OCI-LY7 (cell line): ENCODE measurements around the gene CHST6. TPM values are rescaled to one million over a fixed set of nuclear protein-coding genes. Genes with fewer than 3 reads are reported as not detected.

Experiments used
- BruUV-seq: library from RNA; stranded (reverse); fragments of 400-500 nt; replicated peaks from 2 replicates; lab custom pipeline; 2021; lab: Mats Ljungman, UMichigan
- CTCF ChIA-PET: fragments of 300-600 bp; sonication (Branson Sonifier 250); formaldehyde crosslinking; loops from one replicate; lab custom pipeline; 2022; ENCODE audit warnings: antibody characterized with exemption; ENCODE audit not compliant: unreplicated experiment; lab: Charles Lee
- POLR2A ChIA-PET: fragments of 300-600 bp; sonication (Branson Sonifier 250); formaldehyde crosslinking; loops from one replicate; lab custom pipeline; 2022; ENCODE audit warnings: antibody characterized with exemption; lab: Charles Lee
- DNase-seq: peaks from one replicate; pipeline ENCODE4 v3.0.0-alpha.2; 2015; ENCODE audit warnings: low spot score
- H2AFZ ChIP-seq: fragments of 200-600 bp; sonication (generic), shearing (Covaris generic); 2 replicates; pipeline ENCODE4 v1.6.1; 2014; ENCODE audit warnings: mild to moderate bottlenecking, antibody characterized with exemption, low read length, moderate library complexity
- H3K27ac ChIP-seq: fragments of 200-600 bp; sonication (generic); 2 replicates; pipeline ENCODE4 v1.5.1; 2014; ENCODE audit warnings: mixed run types, low read depth, mild to moderate bottlenecking, moderate library complexity, low read length, inconsistent platforms; ENCODE audit not compliant: poor library complexity, severe bottlenecking
- H3K36me3 ChIP-seq: fragments of 200-600 bp; sonication (generic); 2 replicates; pipeline ENCODE4 v1.6.1; 2014; ENCODE audit warnings: mild to moderate bottlenecking, antibody characterized with exemption, low read length, moderate library complexity, mixed read lengths; ENCODE audit not compliant: insufficient read depth
- H3K4me1 ChIP-seq: fragments of 200-600 bp; sonication (generic); 2 replicates; pipeline ENCODE4 v1.5.1; 2014; ENCODE audit warnings: mild to moderate bottlenecking, low read length; ENCODE audit not compliant: insufficient read depth, poor library complexity, severe bottlenecking
- H3K4me2 ChIP-seq: fragments of 200-600 bp; sonication (generic); 2 replicates; pipeline ENCODE4 v1.6.1; 2014; ENCODE audit warnings: mild to moderate bottlenecking, low read length
- H3K4me3 ChIP-seq: fragments of 200-600 bp; sonication (generic); 2 replicates; pipeline ENCODE4 v1.5.1; 2014; ENCODE audit warnings: mild to moderate bottlenecking, low read depth, low read length; ENCODE audit not compliant: poor library complexity, severe bottlenecking
- H3K79me2 ChIP-seq: fragments of 200-600 bp; sonication (generic); 2 replicates; pipeline ENCODE4 v1.6.1; 2016; ENCODE audit warnings: low read depth, mild to moderate bottlenecking, low read length, moderate library complexity, mixed read lengths; ENCODE audit not compliant: insufficient read depth
- H3K9me2 ChIP-seq: fragments of 200-600 bp; sonication (generic); 2 replicates; pipeline ENCODE4 v1.6.1; 2016; ENCODE audit warnings: mild to moderate bottlenecking, low read length, mixed read lengths; ENCODE audit not compliant: insufficient read depth
- H3K9me3 ChIP-seq: fragments of 200-600 bp; sonication (generic); 2 replicates; pipeline ENCODE4 v1.6.1; 2014; ENCODE audit warnings: mild to moderate bottlenecking, mixed run types, low read length, mixed read lengths
- H4K20me1 ChIP-seq: fragments of 200-600 bp; sonication (generic); 2 replicates; pipeline ENCODE4 v1.6.1; 2014; ENCODE audit warnings: mild to moderate bottlenecking, antibody characterized with exemption, low read length, moderate library complexity, mixed read lengths; ENCODE audit not compliant: insufficient read depth
- CTCF ChIP-seq: fragments of 200-600 bp; sonication (generic); conservative IDR thresholded peaks from 2 replicates; pipeline ENCODE4 v1.5.1; 2014; ENCODE audit warnings: mild to moderate bottlenecking, antibody characterized with exemption, low read length, moderate library complexity, mixed read lengths
- EZH2phosphoT487 ChIP-seq: fragments of 200-600 bp; sonication (generic); IDR thresholded peaks from 2 replicates; pipeline ENCODE4 v1.6.1; 2018; ENCODE audit warnings: low read depth, borderline replicate concordance, mild to moderate bottlenecking, mixed run types, antibody characterized with exemption, low read length, moderate library complexity, mixed read lengths
- intact Hi-C: fragments of 100-400 bp; cut with micrococcal nuclease; formaldehyde crosslinking; loops from one replicate; pipeline ENCODE4 v1.10.0; 2022; ENCODE audit not compliant: unreplicated experiment
- total RNA-seq, 2 experiments: library from RNA; depleted of rRNA in 1 of 2; stranded (reverse); fragments of >200 nt in 1 of 2; shearing (Covaris generic) in 1 of 2; gene quantifications; 2 replicates each; pipeline ENCODE4 v1.2.3, GENCODE V29; 2014 to 2022

The CHST6 gene
- total RNA-seq, 2 experiments from 2014 or later, result 0.06 TPM; not detected in 1

- Histone ChIP-seq H3K4me2 (peak overlapping the region; percentile 93), H3K79me2 (peaks cover 26% of the 10 kb centered on the region), H3K9me2 (no peaks in the 10 kb centered on the region), H3K36me3 (peaks cover 6% of the 10 kb centered on the region), H2AFZ (peak overlapping the region; percentile 100), H3K27ac (no peak overlapping the region), H4K20me1 (no peaks in the 10 kb centered on the region), H3K9me3 (no peaks in the 10 kb centered on the region), H3K4me1 (peaks cover 20% of the 10 kb centered on the region), H3K4me3 (peak overlapping the region; percentile 78)
- TSS peak; percentile 94 for BruUV-seq
- no peak for DNase-seq
- TF ChIP-seq EZH2phosphoT487 (no peak), CTCF (no peak)
- ChIA-PET POLR2A (interaction anchor here (0.6 to 2.1 kb wide), 14 partner anchors 8 to 562 kb away, joined by 3 to 8 read pairs (median 4); no protein-coding TSS in a partner anchor), CTCF (interaction anchor here (0.5 kb wide), 1 partner anchor 428 kb away, joined by 3 read pairs; no protein-coding TSS in a partner anchor)
- intact Hi-C loops, result loop anchor here (1.0 to 5.0 kb wide), 3 partner anchors 30 to 1758 kb away; partner anchors contain the start of genes GABARAPL2, MON1B and TMEM170A
Measured at GRCh38 chr16:75433732-75434413, 61.4 kb downstream of the CHST6 start.

- peak within 1 kb of the TSS; percentile 78 for H3K4me3 ChIP-seq
- no peaks in the 10 kb centered on the region for H3K9me2 ChIP-seq
- H3K79me2 ChIP-seq, result peaks cover 33% of the 10 kb centered on the region
- DNase-seq, result peak; percentile 97
- peaks cover 6% of the 10 kb centered on the region for H3K36me3 ChIP-seq
- ChIA-PET POLR2A (interaction anchor here (0.6 to 2.1 kb wide), 14 partner anchors 9 to 561 kb away, joined by 3 to 8 read pairs (median 4); no protein-coding TSS in a partner anchor), CTCF (interaction anchor here (0.5 kb wide), 1 partner anchor 429 kb away, joined by 3 read pairs; no protein-coding TSS in a partner anchor)
- TF ChIP-seq EZH2phosphoT487 (no peak), CTCF (no peak)
- BruUV-seq, result no TSS peak
- H3K27ac ChIP-seq, result no peak within 1 kb of the TSS
- H3K4me1 ChIP-seq, result peaks cover 20% of the 10 kb centered on the region
- no peaks in the 10 kb centered on the region for H4K20me1 ChIP-seq
- no peaks in the 10 kb centered on the region for H3K9me3 ChIP-seq
- peak within 1 kb of the TSS; percentile 100 for H2AFZ ChIP-seq
- intact Hi-C loops, result loop anchor here (1.0 to 5.0 kb wide), 3 partner anchors 31 to 1759 kb away; partner anchors contain the start of genes GABARAPL2, MON1B and TMEM170A
- H3K4me2 ChIP-seq, result peak within 1 kb of the TSS; percentile 98
Measured at GRCh38 chr16:75432828-75433731, 62.2 kb downstream of the CHST6 start, which contains the start of gene CFDP1. Gene CFDP1 (minus strand): TSS chr16:75433503. CDS start chr16:75433352, 151 bp downstream.
